ENCODE data around the gene CNTFR. TPM values are rescaled to one million over a fixed set of nuclear protein-coding genes. Genes with fewer than 3 reads are reported as not detected.
A peak's percentile ranks its signal among the peaks of the same experiment; 100 is the strongest.

Gene CNTFR
- total and polyA plus RNA-seq, 5 experiments from 2014 or later = not detected

GRCh38 chr9:34592895-34593601 is 3.5 kb upstream of the CNTFR start:
- Mint-ChIP-seq H3K9me3 (no peaks in the 10 kb centered on the region), H3K27me3 (peaks cover 34 to 75% (median 58%) of the 10 kb centered on the region in 5 donors), H3K4me1 (peaks cover 23 to 44% (median 30%) of the 10 kb centered on the region in 4 donors), H3K27ac (peak overlapping the region in 1 of 10 donors; percentile 51), H3K36me3 (peaks cover 0 to 5% (median 4%) of the 10 kb centered on the region in 3 donors), H3K4me3 (peak overlapping the region in 9 of 10 donors; percentile 24 to 89 (median 76))
- POLR2A ChIA-PET = no interaction called here
- ATAC-seq = peak; percentile 28 to 48
- DNase-seq = no peak

GRCh38 chr9:34591917-34592866 is 2.7 kb upstream of the CNTFR start:
- H3K36me3 Mint-ChIP-seq = peaks cover 0 to 5% (median 4%) of the 10 kb centered on the region in 3 donors
- POLR2A ChIA-PET = interaction anchor here (1.2 kb wide), 1 partner anchor 13 kb away, joined by 3 read pairs; no protein-coding TSS in a partner anchor
- H3K9me3 Mint-ChIP-seq = no peaks in the 10 kb centered on the region
- peaks cover 38 to 75% (median 61%) of the 10 kb centered on the region in 5 donors for H3K27me3 Mint-ChIP-seq
- DNase-seq (no peak), ATAC-seq (peak; percentile 11 to 21)
- H3K4me1 Mint-ChIP-seq = peaks cover 23 to 44% (median 31%) of the 10 kb centered on the region in 4 donors
- H3K4me3 Mint-ChIP-seq = peak overlapping the region; percentile 61 to 89 (median 74)
- H3K27ac Mint-ChIP-seq = peak overlapping the region in 2 of 10 donors; percentile 51 to 56

GRCh38 chr9:34591248-34591916 is 1.9 kb upstream of the CNTFR start:
- Mint-ChIP-seq H3K27ac (peak overlapping the region in 1 of 10 donors; percentile 51), H3K4me3 (peak overlapping the region; percentile 61 to 89 (median 74)), H3K9me3 (no peaks in the 10 kb centered on the region), H3K27me3 (peaks cover 43 to 76% (median 64%) of the 10 kb centered on the region in 5 donors), H3K4me1 (peaks cover 23 to 44% (median 31%) of the 10 kb centered on the region in 4 donors), H3K36me3 (peaks cover 0 to 5% (median 4%) of the 10 kb centered on the region in 3 donors)
- POLR2A ChIA-PET = interaction anchor here (1.2 kb wide), 1 partner anchor 12 kb away, joined by 3 read pairs; no protein-coding TSS in a partner anchor
- ATAC-seq (peak; percentile 76 to 87), DNase-seq (peak; percentile 45 to 83 (median 74))

- POLR2A ChIA-PET = interaction anchor here (1.2 kb wide), 1 partner anchor 11 kb away, joined by 3 read pairs; no protein-coding TSS in a partner anchor
- Mint-ChIP-seq H3K36me3 (peaks cover 0 to 5% (median 5%) of the 10 kb centered on the region in 3 donors), H3K4me3 (peak overlapping the region; percentile 61 to 89 (median 74)), H3K9me3 (no peaks in the 10 kb centered on the region), H3K27me3 (peaks cover 45 to 79% (median 68%) of the 10 kb centered on the region in 5 donors), H3K27ac (no peak overlapping the region), H3K4me1 (peaks cover 25 to 44% (median 31%) of the 10 kb centered on the region in 4 donors)
- peak; percentile 11 to 27 for ATAC-seq
- peak in 1 of 10 donors; percentile 18 for DNase-seq
Measured at GRCh38 chr9:34590381-34591247, 1.1 kb upstream of the CNTFR start.

- no peak for ATAC-seq
- H3K27me3 Mint-ChIP-seq = peaks cover 47 to 92% (median 71%) of the 10 kb centered on the region in 5 donors
- POLR2A ChIA-PET = no interaction called here
- peaks cover 25 to 44% (median 31%) of the 10 kb centered on the region in 4 donors for H3K4me1 Mint-ChIP-seq
- H3K27ac Mint-ChIP-seq = peak overlapping the region in 1 of 10 donors; percentile 30
- no peaks in the 10 kb centered on the region for H3K9me3 Mint-ChIP-seq
- peak overlapping the region; percentile 44 to 85 (median 79) for H3K4me3 Mint-ChIP-seq
- H3K36me3 Mint-ChIP-seq = peaks cover 0 to 5% (median 0%) of the 10 kb centered on the region in 3 donors
- DNase-seq = no peak
Measured at GRCh38 chr9:34588671-34589635, 571 bp downstream of the CNTFR start.

- POLR2A ChIA-PET = no interaction called here
Measured at GRCh38 chr9:34587271-34587670, 2.3 kb downstream of the CNTFR start.

GRCh38 chr9:34585946-34586669 is 3.4 kb downstream of the CNTFR start:
- H3K27ac Mint-ChIP-seq = peak overlapping the region in 1 of 10 donors; percentile 30
- peaks cover 0 to 5% (median 0%) of the 10 kb centered on the region in 3 donors for H3K36me3 Mint-ChIP-seq
- H3K27me3 Mint-ChIP-seq = peaks cover 40 to 91% (median 69%) of the 10 kb centered on the region in 5 donors
- ATAC-seq (no peak), DNase-seq (no peak)
- H3K4me3 Mint-ChIP-seq = no peak overlapping the region
- peaks cover 14 to 24% (median 21%) of the 10 kb centered on the region in 4 donors for H3K4me1 Mint-ChIP-seq
- POLR2A ChIA-PET = no interaction called here
- H3K9me3 Mint-ChIP-seq = no peaks in the 10 kb centered on the region

More at GRCh38 chr9:34587271-34587670, 2.3 kb downstream of the CNTFR start:
- Mint-ChIP-seq H3K27me3 (peaks cover 38 to 92% (median 70%) of the 10 kb centered on the region in 5 donors), H3K4me3 (peak overlapping the region in 4 of 10 donors; percentile 3 to 79 (median 36)), H3K9me3 (no peaks in the 10 kb centered on the region), H3K27ac (no peak overlapping the region), H3K4me1 (peaks cover 18 to 32% (median 26%) of the 10 kb centered on the region in 4 donors), H3K36me3 (peaks cover 0 to 5% (median 0%) of the 10 kb centered on the region in 3 donors)
- DNase-seq = no peak
- no peak for ATAC-seq

GRCh38 chr9:34584970-34585369 is 4.6 kb downstream of the CNTFR start:
- Mint-ChIP-seq H3K27me3 (peaks cover 48 to 93% (median 73%) of the 10 kb centered on the region in 5 donors), H3K4me1 (peaks cover 9 to 13% (median 12%) of the 10 kb centered on the region in 4 donors), H3K9me3 (no peaks in the 10 kb centered on the region), H3K4me3 (no peak overlapping the region), H3K27ac (no peak overlapping the region), H3K36me3 (peaks cover 0 to 3% (median 0%) of the 10 kb centered on the region in 3 donors)
- POLR2A ChIA-PET = no interaction called here
- ATAC-seq (no peak), DNase-seq (no peak)

- DNase-seq (no peak), ATAC-seq (no peak)
- Mint-ChIP-seq H3K4me3 (no peak overlapping the region), H3K36me3 (peaks cover 0 to 3% (median 0%) of the 10 kb centered on the region in 3 donors), H3K4me1 (peaks cover 9 to 13% (median 10%) of the 10 kb centered on the region in 4 donors), H3K27ac (no peak overlapping the region), H3K27me3 (peaks cover 43 to 97% (median 73%) of the 10 kb centered on the region in 5 donors), H3K9me3 (no peaks in the 10 kb centered on the region)
- POLR2A ChIA-PET = interaction anchor here (1.1 kb wide), 1 partner anchor 125 kb away, joined by 3 read pairs; the partner anchor contains the start of genes DNAI1 and FAM219A
Measured at GRCh38 chr9:34582787-34583186, 6.7 kb downstream of the CNTFR start.

GRCh38 chr9:34581318-34581717 is 8.2 kb downstream of the CNTFR start:
- H3K27ac Mint-ChIP-seq = peak overlapping the region in 1 of 10 donors; percentile 60

More at GRCh38 chr9:34581318-34581717, 8.2 kb downstream of the CNTFR start:
- Mint-ChIP-seq H3K9me3 (no peaks in the 10 kb centered on the region), H3K27me3 (peaks cover 35 to 97% (median 72%) of the 10 kb centered on the region in 5 donors), H3K36me3 (peaks cover 0 to 3% (median 0%) of the 10 kb centered on the region in 3 donors), H3K4me3 (no peak overlapping the region), H3K4me1 (peaks cover 13 to 21% (median 16%) of the 10 kb centered on the region in 4 donors)
- no peak for ATAC-seq
- POLR2A ChIA-PET = interaction anchor here (1.1 kb wide), 1 partner anchor 123 kb away, joined by 3 read pairs; the partner anchor contains the start of genes DNAI1 and FAM219A
- DNase-seq = no peak

Data from naive thymus-derived CD8-positive, alpha-beta T cell (primary cell).